ENCODE results near the gene MAP4K3. TPM values are rescaled to one million over a fixed set of nuclear protein-coding genes. Genes with fewer than 3 reads are reported as not detected.

The MAP4K3 gene
- total RNA-seq, 1 donor from 2014 or later = 48.1 TPM

GRCh38 chr2:39300044-39300978, 136.8 kb downstream of the MAP4K3 start:
- Mint-ChIP-seq H3K36me3 (ENCODE audit: unreplicated experiment) (no peaks in the 10 kb centered on the region), H3K27ac (ENCODE audit: unreplicated experiment) (no peak overlapping the region)

GRCh38 chr2:39290433-39290832, 146.7 kb downstream of the MAP4K3 start:
- H3K4me1 Mint-ChIP-seq (ENCODE audit: low read depth, unreplicated experiment) = no peaks in the 10 kb centered on the region
- H3K9me3 Mint-ChIP-seq (ENCODE audit: unreplicated experiment) = no peaks in the 10 kb centered on the region
- no peaks in the 10 kb centered on the region for H3K36me3 Mint-ChIP-seq (ENCODE audit: unreplicated experiment)
- TF ChIP-seq CTCF (IDR thresholded peaks at IDR 0.05; ENCODE audit: partially characterized antibody, unreplicated experiment) = no peak
- no peaks in the 10 kb centered on the region for H3K27me3 Mint-ChIP-seq (ENCODE audit: unreplicated experiment)
- H3K27ac Mint-ChIP-seq (ENCODE audit: unreplicated experiment) = no peak overlapping the region
- no peak overlapping the region for H3K4me3 Mint-ChIP-seq (ENCODE audit: unreplicated experiment)
- no peak for DNase-seq

More at GRCh38 chr2:39300044-39300978, 136.8 kb downstream of the MAP4K3 start:
- DNase-seq = no peak
- TF ChIP-seq CTCF (IDR thresholded peaks at IDR 0.05; ENCODE audit: partially characterized antibody, unreplicated experiment) = no peak
- H3K4me3 Mint-ChIP-seq (ENCODE audit: unreplicated experiment) = no peak overlapping the region
- no peaks in the 10 kb centered on the region for H3K9me3 Mint-ChIP-seq (ENCODE audit: unreplicated experiment)
- no peaks in the 10 kb centered on the region for H3K4me1 Mint-ChIP-seq (ENCODE audit: low read depth, unreplicated experiment)
- H3K27me3 Mint-ChIP-seq (ENCODE audit: unreplicated experiment) = no peaks in the 10 kb centered on the region

- H3K36me3 Mint-ChIP-seq (ENCODE audit: unreplicated experiment) = no peaks in the 10 kb centered on the region
- H3K27me3 Mint-ChIP-seq (ENCODE audit: unreplicated experiment) = no peaks in the 10 kb centered on the region
- H3K9me3 Mint-ChIP-seq (ENCODE audit: unreplicated experiment) = no peaks in the 10 kb centered on the region
- no peak for DNase-seq
- H3K4me3 Mint-ChIP-seq (ENCODE audit: unreplicated experiment) = no peak overlapping the region
- TF ChIP-seq CTCF (IDR thresholded peaks at IDR 0.05; ENCODE audit: partially characterized antibody, unreplicated experiment) = no peak
- H3K4me1 Mint-ChIP-seq (ENCODE audit: low read depth, unreplicated experiment) = no peaks in the 10 kb centered on the region
- no peak overlapping the region for H3K27ac Mint-ChIP-seq (ENCODE audit: unreplicated experiment)
These were observed 147.5 kb downstream of the MAP4K3 start for GRCh38 chr2:39289609-39290008.

GRCh38 chr2:39283561-39283960, 153.5 kb downstream of the MAP4K3 start:
- Mint-ChIP-seq H3K27ac (ENCODE audit: unreplicated experiment) (no peak overlapping the region), H3K36me3 (ENCODE audit: unreplicated experiment) (no peaks in the 10 kb centered on the region), H3K4me1 (ENCODE audit: low read depth, unreplicated experiment) (no peaks in the 10 kb centered on the region)

More at GRCh38 chr2:39283561-39283960, 153.5 kb downstream of the MAP4K3 start:
- H3K27me3 Mint-ChIP-seq (ENCODE audit: unreplicated experiment) = no peaks in the 10 kb centered on the region
- H3K4me3 Mint-ChIP-seq (ENCODE audit: unreplicated experiment) = no peak overlapping the region
- DNase-seq = no peak
- no peaks in the 10 kb centered on the region for H3K9me3 Mint-ChIP-seq (ENCODE audit: unreplicated experiment)
- no peak for TF ChIP-seq CTCF (IDR thresholded peaks at IDR 0.05; ENCODE audit: partially characterized antibody, unreplicated experiment)
